B cell (primary cell): ENCODE data around the gene TNXB. TPM values are rescaled to one million over a fixed set of nuclear protein-coding genes. Genes with fewer than 3 reads are reported as not detected.
"Not testable (repeated sequence)": the region's sequence is repeated elsewhere in the genome, so short reads cannot be mapped to it uniquely, and the experiment has no call there.

ENCODE experiments used
- ATAC-seq: fragments of 200-7000 bp; cut with Tn5 transposase; one replicate; pipeline ENCODE4 v1.10.0; 2021; ENCODE audit warnings: low read depth, mild to moderate bottlenecking, moderate number of reproducible peaks, moderate library complexity
- CTCF ChIA-PET: fragments of 350-600 bp; sonication (Branson Sonifier 250); formaldehyde crosslinking; loops from one replicate; lab custom pipeline; 2021; ENCODE audit warnings: antibody characterized with exemption, inconsistent platforms; lab: Charles Lee
- POLR2A ChIA-PET: fragments of 350-600 bp; sonication (Branson Sonifier 250); formaldehyde crosslinking; loops from one replicate; lab custom pipeline; 2021; ENCODE audit warnings: antibody characterized with exemption; lab: Charles Lee
- DNase-seq: peaks from one replicate; pipeline ENCODE4 v3.0.0; 2013
- H2AFZ ChIP-seq: 2 replicates; pipeline ENCODE4 v1.6.1; 2012; ENCODE audit warnings: mild to moderate bottlenecking, low read depth, low read length; ENCODE audit not compliant: insufficient read depth, poor library complexity, severe bottlenecking
- H3K27ac ChIP-seq, 2 donors: 1 replicate in 1 of 2; 2 replicates in 1 of 2; pipeline ENCODE4 v1.5.1; 2012 to 2013; ENCODE audit warnings: low read length in 2 of 2, mild to moderate bottlenecking in 2 of 2, moderate library complexity in 1 of 2
- H3K27me3 ChIP-seq, 4 experiments: fragments of 200-600 bp in 1 of 4; sonication (generic) in 1 of 4; replicated peaks in 1 of 4; 1 replicate in 2 of 4; 2 replicates in 2 of 4; pipeline versions ENCODE4 v1.6.1 to v1.7.0; 2013 to 2016; ENCODE audit warnings: low read length in 3 of 4, mild to moderate bottlenecking in 2 of 4, mixed read lengths in 1 of 4, moderate library complexity in 1 of 4; ENCODE audit not compliant: insufficient read depth in 4 of 4, control insufficient read depth in 3 of 4; ENCODE audit errors: control extremely low read depth in 1 of 4
- H3K36me3 ChIP-seq, 2 experiments: replicated peaks in 1 of 2; 1 replicate in 1 of 2; 2 replicates in 1 of 2; pipeline versions ENCODE4 v1.6.1 to v1.7.1; 2013; ENCODE audit warnings: low read length in 1 of 2; ENCODE audit not compliant: insufficient read depth in 2 of 2, control insufficient read depth in 1 of 2; ENCODE audit errors: control extremely low read depth in 1 of 2, extremely low read depth in 1 of 2
- H3K4me1 ChIP-seq, 2 donors: fragments of 200-600 bp in 1 of 2; sonication (generic) in 1 of 2; 1 replicate in 1 of 2; 2 replicates in 1 of 2; pipeline versions ENCODE4 v1.5.1 to v1.6.1; 2013 to 2017; ENCODE audit warnings: low read length in 2 of 2; ENCODE audit not compliant: control insufficient read depth in 2 of 2, insufficient read depth in 2 of 2
- H3K4me2 ChIP-seq: replicated peaks from 2 replicates; pipeline ENCODE3; 2012; ENCODE audit warnings: mild to moderate bottlenecking, low read depth, low read length; ENCODE audit not compliant: poor library complexity, severe bottlenecking
- H3K4me3 ChIP-seq, 5 experiments: fragments of 200-600 bp in 1 of 5; sonication (generic) in 1 of 5; 1 replicate in 3 of 5; 2 replicates in 2 of 5; pipeline versions ENCODE4 v1.5.1 to v1.7.0; 2011 to 2016; ENCODE audit warnings: low read length in 4 of 5, mild to moderate bottlenecking in 4 of 5, low read depth in 2 of 5, control low read depth in 1 of 5, moderate library complexity in 1 of 5; ENCODE audit not compliant: insufficient read depth in 1 of 5; ENCODE audit errors: control extremely low read depth in 1 of 5, extremely low read depth in 1 of 5
- H3K79me2 ChIP-seq: fragments of 200-600 bp; sonication (generic); one replicate; pipeline ENCODE4 v1.6.0; 2016; ENCODE audit warnings: low read length; ENCODE audit not compliant: control insufficient read depth, insufficient read depth
- H3K9ac ChIP-seq: fragments of 200-600 bp; sonication (generic); 2 replicates; pipeline ENCODE4 v1.6.1; 2017; ENCODE audit warnings: mild to moderate bottlenecking, low read length, moderate library complexity
- H3K9me3 ChIP-seq, 3 donors: one replicate each; pipeline versions ENCODE4 v1.6.1 to v1.7.1; 2013; ENCODE audit warnings: low read length in 2 of 3; ENCODE audit not compliant: control insufficient read depth in 2 of 3, insufficient read depth in 1 of 3; ENCODE audit errors: control extremely low read depth in 1 of 3
- H4K20me1 ChIP-seq: 2 replicates; pipeline ENCODE4 v1.6.0; 2012; ENCODE audit warnings: mild to moderate bottlenecking, low read length; ENCODE audit not compliant: insufficient read depth, control insufficient read depth, poor library complexity, severe bottlenecking
- H3K27ac Mint-ChIP-seq: one replicate; pipeline ENCODE4 v1.8.0; 2021; ENCODE audit warnings: mixed read lengths
- H3K27me3 Mint-ChIP-seq: one replicate; pipeline ENCODE4 v1.8.0; 2021; ENCODE audit warnings: mixed read lengths
- H3K4me1 Mint-ChIP-seq: one replicate; pipeline ENCODE4 v1.8.0; 2021; ENCODE audit warnings: mixed read lengths
- H3K4me3 Mint-ChIP-seq: one replicate; pipeline ENCODE4 v1.8.0; 2021; ENCODE audit warnings: mixed read lengths
- H3K9me3 Mint-ChIP-seq: one replicate; pipeline ENCODE4 v1.8.0; 2022; ENCODE audit warnings: mixed read lengths; ENCODE audit not compliant: insufficient read depth
- WGBS: methylation state at CpG from one replicate; pipeline ENCODE4 v1.1.5; 2013; ENCODE audit warnings: missing lambda C conversion rate; ENCODE audit not compliant: insufficient coverage; 5-methylcytosine and 5-hydroxymethylcytosine counted together
- intact Hi-C: fragments of 100-400 bp; cut with micrococcal nuclease; formaldehyde crosslinking; loops from one replicate; pipeline ENCODE4 v1.10.0; 2022
- polyA plus RNA-seq: library from polyadenylated mRNA; depleted of rRNA; stranded (reverse); fragments of >200 nt; gene quantifications from 2 replicates; pipeline ENCODE4 v1.2.3, GENCODE V29; 2012
- total RNA-seq, 2 donors: library from RNA; stranded (reverse); fragments of 120-200 nt in 1 of 2; gene quantifications; 1 replicate in 1 of 2; 2 replicates in 1 of 2; pipeline versions ENCODE4 v1.2.3 to v1.2.4, GENCODE V29; 2013 to 2022

Gene TNXB
- total and polyA plus RNA-seq, 2 donors (not counting 1 experiment from before 2014, with no cell fraction given), result 1.4 to 19.0 TPM

DNA sequence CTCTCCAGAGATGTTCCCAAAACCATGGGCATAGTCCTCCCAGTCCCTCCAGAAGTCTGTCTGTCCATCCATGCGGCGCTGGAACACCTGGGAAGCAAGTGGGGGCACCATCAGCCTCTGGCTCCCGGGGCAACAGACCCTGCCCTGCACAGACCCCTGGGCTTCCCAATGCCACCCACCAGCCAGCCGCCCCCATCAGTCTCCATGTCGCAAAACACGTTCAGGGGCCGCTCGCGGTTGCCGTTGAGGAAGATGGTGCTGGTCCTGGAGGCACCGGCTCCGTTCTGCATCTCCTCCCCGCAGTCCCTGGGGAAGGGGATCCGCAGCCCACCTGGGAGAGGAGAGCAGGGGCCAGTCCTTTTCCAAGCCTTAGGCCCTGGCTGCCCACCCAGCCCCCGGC, 66.9 kb downstream of the TNXB start:
- H3K4me3 ChIP-seq, H3K9ac ChIP-seq, H3K4me2 ChIP-seq, H3K79me2 ChIP-seq, ATAC-seq, H3K4me3 Mint-ChIP-seq, CTCF ChIA-PET, POLR2A ChIA-PET, H3K27me3 Mint-ChIP-seq, DNase-seq, H3K27ac ChIP-seq, H3K4me1 ChIP-seq, H2AFZ ChIP-seq, H3K27ac Mint-ChIP-seq, H3K36me3 ChIP-seq, H3K9me3 Mint-ChIP-seq, H3K9me3 ChIP-seq, H3K27me3 ChIP-seq, H3K4me1 Mint-ChIP-seq, H4K20me1 ChIP-seq: not testable (repeated sequence)
- WGBS, result 90% methylated on average over 3 of the region's 15 CpGs
- intact Hi-C loops, result loop anchor here (10.0 kb wide), 2 partner anchors 113 to 753 kb away; partner anchors contain the start of genes PPT2 and PRRT1

DNA sequence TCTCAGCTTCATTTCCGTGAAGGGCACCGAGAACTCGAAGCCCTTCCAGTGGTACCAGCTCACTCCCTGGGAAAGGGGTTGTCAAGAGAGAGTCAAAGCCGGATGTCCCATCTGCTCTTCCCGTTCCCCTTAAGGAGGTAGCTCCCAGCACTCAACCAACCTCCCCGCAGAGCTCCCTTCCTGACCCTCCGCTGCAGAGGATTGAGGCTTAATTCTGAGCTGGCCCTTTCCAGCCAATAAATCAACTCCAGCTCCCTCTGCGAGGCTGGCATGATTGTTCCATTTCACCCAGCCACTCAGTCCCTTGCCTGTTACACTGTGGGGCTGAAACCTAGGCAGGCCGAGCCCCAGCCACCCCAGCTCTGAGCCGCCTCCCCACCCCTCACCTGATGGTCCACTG, 67.8 kb downstream of the TNXB start:
- H3K27me3 Mint-ChIP-seq, H4K20me1 ChIP-seq, H3K9me3 Mint-ChIP-seq, ATAC-seq, H3K4me3 ChIP-seq, H3K27ac ChIP-seq, POLR2A ChIA-PET, H3K4me1 ChIP-seq, H3K9me3 ChIP-seq, H3K4me2 ChIP-seq, H3K4me3 Mint-ChIP-seq, H3K4me1 Mint-ChIP-seq, DNase-seq, H3K36me3 ChIP-seq, H3K79me2 ChIP-seq, H3K27ac Mint-ChIP-seq, H3K9ac ChIP-seq, H3K27me3 ChIP-seq, H2AFZ ChIP-seq, CTCF ChIA-PET: not testable (repeated sequence)
- no CpG with 5 or more reads among the region's 10 CpGs for WGBS
- intact Hi-C loops, result loop anchor here (10.0 kb wide), 2 partner anchors 113 to 753 kb away; partner anchors contain the start of genes PPT2 and PRRT1

DNA sequence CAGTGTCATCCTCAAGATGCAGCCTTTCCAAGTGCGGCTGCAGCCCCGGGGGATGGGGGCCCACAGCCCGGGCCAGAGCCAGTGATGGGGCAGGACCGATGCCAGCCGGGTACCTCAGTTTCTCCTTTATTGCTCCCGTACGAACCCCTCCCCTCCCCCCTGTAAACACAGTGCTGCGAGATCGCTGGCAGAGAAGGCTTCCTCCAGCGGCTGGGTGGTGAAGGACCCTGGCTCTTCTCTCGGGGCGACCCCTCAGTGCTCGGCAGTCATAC, 68.2 kb downstream of the TNXB start:
- H3K27me3 Mint-ChIP-seq, H3K9me3 Mint-ChIP-seq, ATAC-seq, H3K4me3 Mint-ChIP-seq, H3K9ac ChIP-seq, H3K4me1 ChIP-seq, H3K4me3 ChIP-seq, H3K27ac Mint-ChIP-seq, H3K79me2 ChIP-seq, H3K9me3 ChIP-seq, DNase-seq, H3K27me3 ChIP-seq, CTCF ChIA-PET, H3K36me3 ChIP-seq, H2AFZ ChIP-seq, H4K20me1 ChIP-seq, H3K27ac ChIP-seq, H3K4me1 Mint-ChIP-seq, H3K4me2 ChIP-seq, POLR2A ChIA-PET: not testable (repeated sequence)
- WGBS, result no CpG with 5 or more reads among the region's 13 CpGs
- intact Hi-C loops, result loop anchor here (10.0 kb wide), 2 partner anchors 114 to 754 kb away; partner anchors contain the start of genes PPT2 and PRRT1

DNA sequence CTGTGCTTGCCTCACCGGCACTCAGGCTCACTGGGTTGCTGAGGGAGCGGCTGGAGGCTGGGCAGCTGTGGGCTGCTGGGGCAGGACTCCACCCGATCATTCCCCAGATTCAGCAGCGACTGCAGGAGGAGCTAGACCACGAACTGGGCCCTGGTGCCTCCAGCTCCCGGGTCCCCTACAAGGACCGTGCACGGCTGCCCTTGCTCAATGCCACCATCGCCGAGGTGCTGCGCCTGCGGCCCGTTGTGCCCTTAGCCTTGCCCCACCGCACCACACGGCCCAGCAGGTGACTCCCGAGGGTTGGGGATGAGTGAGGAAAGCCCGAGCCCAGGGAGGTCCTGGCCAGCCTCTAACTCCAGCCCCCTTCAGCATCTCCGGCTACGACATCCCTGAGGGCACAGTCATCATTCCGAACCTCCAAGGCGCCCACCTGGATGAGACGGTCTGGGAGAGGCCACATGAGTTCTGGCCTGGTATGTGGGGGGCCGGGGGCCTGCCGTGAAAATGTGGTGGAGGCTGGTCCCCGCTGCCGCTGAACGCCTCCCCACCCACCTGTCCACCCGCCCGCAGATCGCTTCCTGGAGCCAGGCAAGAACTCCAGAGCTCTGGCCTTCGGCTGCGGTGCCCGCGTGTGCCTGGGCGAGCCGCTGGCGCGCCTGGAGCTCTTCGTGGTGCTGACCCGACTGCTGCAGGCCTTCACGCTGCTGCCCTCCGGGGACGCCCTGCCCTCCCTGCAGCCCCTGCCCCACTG, 68.7 kb downstream of the TNXB start:
- H3K4me3 ChIP-seq, H3K27ac Mint-ChIP-seq, H3K9ac ChIP-seq, H3K79me2 ChIP-seq, H3K4me1 ChIP-seq, H3K4me2 ChIP-seq, H3K9me3 Mint-ChIP-seq, DNase-seq, H3K4me1 Mint-ChIP-seq, H3K27ac ChIP-seq, CTCF ChIA-PET, H3K27me3 Mint-ChIP-seq, H3K9me3 ChIP-seq, ATAC-seq, H2AFZ ChIP-seq, H3K4me3 Mint-ChIP-seq, H3K36me3 ChIP-seq, POLR2A ChIA-PET, H4K20me1 ChIP-seq, H3K27me3 ChIP-seq: not testable (repeated sequence)
- intact Hi-C loops, result loop anchor here (10.0 kb wide), 2 partner anchors 114 to 754 kb away; partner anchors contain the start of genes PPT2 and PRRT1
- no CpG with 5 or more reads among the region's 43 CpGs for whole genome bisulfite sequencing
